Measurements from ENCODE around the gene USP49.

The USP49 gene

GRCh38 chr6:41917528-41917927 is 22.4 kb upstream of the USP49 start:
- DNase-seq (ENCODE audit: low read depth in 1 of 2, low spot score in 1 of 2): no peak
- no peak for TF ChIP-seq JUND (IDR thresholded peaks at IDR 0.05; ENCODE audit: low read depth)
- in situ Hi-C loops (cut with HindIII; ENCODE audit: low pct_unique_long_range_greater_than_20kb, low sequenced_read_pairs): no loop called here

DNA sequence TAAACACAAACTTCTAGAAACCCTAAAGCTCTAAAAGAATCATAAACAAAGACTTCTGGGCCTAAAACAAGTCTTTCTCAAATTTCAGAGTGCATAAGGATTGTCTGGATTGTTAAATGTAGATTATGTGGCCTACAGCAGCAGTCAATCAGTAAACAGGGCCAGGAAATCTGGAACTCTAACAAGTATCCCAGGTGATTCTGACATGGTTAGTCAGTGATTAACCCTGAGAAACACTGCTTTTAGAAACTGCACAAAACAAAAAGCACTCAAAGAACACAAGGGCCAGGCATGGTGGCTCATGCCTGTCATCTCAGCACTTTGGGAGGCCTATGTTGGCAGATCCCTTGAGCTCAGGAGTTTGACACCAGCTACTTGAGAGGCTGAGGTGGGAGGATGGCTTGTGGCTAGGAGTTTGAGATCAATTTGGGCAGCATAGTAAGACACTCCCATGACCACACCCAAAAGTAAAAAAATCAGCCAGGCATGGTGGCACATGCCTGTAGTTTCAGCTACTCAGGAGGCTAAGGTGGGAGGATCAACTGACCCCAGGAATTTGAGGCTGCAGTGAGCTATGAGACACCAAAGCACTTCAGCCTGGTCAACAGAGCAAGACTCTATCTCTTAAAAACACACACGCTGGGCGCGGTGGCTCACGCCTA is 19.8 kb upstream of the USP49 start:
- DNase-seq (ENCODE audit: low read depth in 1 of 2, low spot score in 1 of 2): no peak
- no peak for TF ChIP-seq JUND (IDR thresholded peaks at IDR 0.05; ENCODE audit: low read depth)
- in situ Hi-C loops (cut with HindIII; ENCODE audit: low pct_unique_long_range_greater_than_20kb, low sequenced_read_pairs): no loop called here

DNA sequence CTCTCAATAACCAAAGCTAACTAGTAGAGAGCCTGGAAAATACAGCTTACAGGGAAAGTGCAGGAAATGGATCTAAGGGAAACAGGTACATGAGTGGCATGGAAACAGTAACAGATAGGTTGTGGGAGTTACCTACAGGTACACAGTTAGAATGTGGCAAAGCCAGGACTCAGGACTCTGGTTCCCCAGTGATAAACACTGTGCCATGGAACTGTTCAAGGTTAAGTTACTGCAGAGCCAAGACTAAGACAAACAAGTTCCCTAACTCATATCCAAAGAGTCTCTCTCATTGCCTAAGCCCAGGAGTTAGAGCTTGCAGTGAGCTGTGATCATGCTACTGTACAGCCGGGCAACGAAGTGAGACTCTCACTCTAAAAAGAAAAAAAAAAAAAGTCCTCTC is 19.2 kb upstream of the USP49 start:
- no peak for TF ChIP-seq JUND (IDR thresholded peaks at IDR 0.05; ENCODE audit: low read depth)
- in situ Hi-C loops (cut with HindIII; ENCODE audit: low pct_unique_long_range_greater_than_20kb, low sequenced_read_pairs): no loop called here
- DNase-seq (ENCODE audit: low read depth in 1 of 2, low spot score in 1 of 2): no peak

GRCh38 chr6:41909727-41910126 is 14.6 kb upstream of the USP49 start:
- no peak for TF ChIP-seq JUND (IDR thresholded peaks at IDR 0.05; ENCODE audit: low read depth)
- in situ Hi-C loops (cut with HindIII; ENCODE audit: low pct_unique_long_range_greater_than_20kb, low sequenced_read_pairs): no loop called here
- DNase-seq (ENCODE audit: low read depth in 1 of 2, low spot score in 1 of 2): no peak

DNA sequence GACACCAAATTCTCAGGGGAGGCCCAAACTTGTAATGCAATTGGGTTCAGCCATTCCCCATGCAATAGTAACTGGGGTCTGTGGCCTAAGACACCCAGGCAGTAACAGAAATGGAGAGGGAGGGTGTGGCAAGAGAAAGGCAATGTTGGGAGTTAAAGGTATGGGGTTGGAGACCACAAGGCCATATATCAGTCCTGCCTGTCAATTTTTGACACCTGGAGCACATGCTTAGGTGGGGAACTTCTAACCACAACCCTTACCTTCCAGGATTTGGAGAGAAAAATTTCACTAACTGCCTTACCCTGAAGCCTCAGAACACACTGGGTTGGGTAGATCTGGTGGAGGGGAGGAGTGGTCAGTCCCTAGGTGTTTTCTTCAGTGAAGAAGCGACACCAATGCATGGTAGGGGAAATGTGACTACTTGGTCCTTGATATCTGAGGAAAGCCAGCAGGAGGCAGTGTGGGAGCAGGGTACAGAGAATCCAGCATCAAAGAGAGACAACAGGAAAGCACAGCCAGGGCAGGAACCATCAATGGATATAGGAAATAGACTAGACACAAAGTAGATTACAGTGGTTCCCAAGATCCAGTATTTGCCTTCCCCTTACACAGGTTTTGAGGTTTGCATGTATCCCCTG is 6.8 kb upstream of the USP49 start:
- no peak for DNase-seq (ENCODE audit: low read depth in 1 of 2, low spot score in 1 of 2)
- no peak for TF ChIP-seq JUND (IDR thresholded peaks at IDR 0.05; ENCODE audit: low read depth)
- in situ Hi-C loops (cut with HindIII; ENCODE audit: low pct_unique_long_range_greater_than_20kb, low sequenced_read_pairs): no loop called here

DNA sequence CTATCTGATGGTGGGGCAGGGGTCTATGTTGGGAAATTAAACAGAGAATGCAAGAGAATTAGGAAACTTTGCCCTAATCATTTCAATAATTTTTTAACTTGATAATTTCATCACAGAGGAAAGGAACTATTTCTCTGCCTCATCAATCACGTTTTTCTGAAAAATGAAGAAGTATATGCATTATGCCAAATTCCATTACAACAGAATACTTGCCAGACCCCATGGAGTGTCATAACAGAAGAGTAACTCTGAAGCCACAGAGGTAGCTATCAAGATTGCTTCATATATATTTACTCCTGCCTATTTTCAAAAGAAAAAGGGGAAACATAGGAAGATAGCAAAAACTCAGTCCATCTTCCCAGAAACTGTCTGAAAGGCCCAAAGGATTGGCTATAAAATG is 5.7 kb upstream of the USP49 start:
- in situ Hi-C loops (cut with HindIII; ENCODE audit: low pct_unique_long_range_greater_than_20kb, low sequenced_read_pairs): no loop called here
- DNase-seq (ENCODE audit: low read depth in 1 of 2, low spot score in 1 of 2): no peak
- no peak for TF ChIP-seq JUND (IDR thresholded peaks at IDR 0.05; ENCODE audit: low read depth)

GRCh38 chr6:41896281-41896680 is 1.1 kb upstream of the USP49 start:
- no peak for TF ChIP-seq JUND (IDR thresholded peaks at IDR 0.05; ENCODE audit: low read depth)
- no peak for DNase-seq (ENCODE audit: low read depth in 1 of 2, low spot score in 1 of 2)
- in situ Hi-C loops (cut with HindIII; ENCODE audit: low pct_unique_long_range_greater_than_20kb, low sequenced_read_pairs): no loop called here

DNA sequence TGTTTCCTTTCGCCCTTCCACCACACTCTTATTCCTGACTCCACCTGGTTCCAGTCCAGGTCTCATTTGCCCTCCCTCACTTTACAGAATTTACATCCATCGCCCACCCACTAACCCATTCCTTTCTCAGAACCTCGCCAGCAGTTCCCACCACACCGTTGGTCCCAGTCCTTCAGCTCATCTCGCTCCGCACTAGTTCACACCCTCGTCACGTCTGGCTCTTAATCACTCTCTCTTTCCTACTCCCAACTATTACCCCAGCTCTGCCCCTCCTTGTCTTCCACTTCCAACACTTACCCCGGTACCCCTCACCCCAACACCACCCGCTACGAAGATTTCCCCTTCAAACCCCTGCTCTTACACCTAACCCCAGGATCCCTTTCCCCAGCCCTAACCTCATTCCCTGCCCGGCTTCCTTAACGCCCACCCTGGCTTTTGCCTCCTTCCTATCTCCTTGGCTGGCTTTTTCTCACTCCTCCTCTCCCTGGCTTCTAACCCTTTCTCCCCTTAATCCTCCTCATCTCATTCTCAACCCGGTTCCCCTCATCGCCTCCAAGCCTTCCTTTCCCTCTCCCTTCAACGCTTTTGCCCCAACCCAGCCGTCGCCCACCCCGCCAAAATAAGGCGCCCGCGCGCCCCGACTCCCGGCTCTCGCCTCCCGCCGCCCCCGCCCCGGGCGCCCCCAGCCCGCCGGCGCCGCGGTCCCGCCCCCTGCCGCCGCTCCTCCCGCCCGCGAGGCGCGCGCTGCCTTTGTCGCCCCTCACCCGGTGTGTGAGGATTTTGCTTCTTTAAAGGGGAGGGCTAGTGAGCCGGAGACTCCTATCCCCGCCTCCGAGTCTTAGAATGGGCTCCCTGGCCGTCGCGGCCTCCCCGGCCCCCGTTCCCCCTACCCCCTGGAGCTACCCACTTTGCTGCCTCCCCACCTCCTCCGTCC is 542 bp downstream of the USP49 start:
- in situ Hi-C loops (cut with HindIII; ENCODE audit: low pct_unique_long_range_greater_than_20kb, low sequenced_read_pairs): no loop called here
- no peak for TF ChIP-seq JUND (IDR thresholded peaks at IDR 0.05; ENCODE audit: low read depth)
- no peak for DNase-seq (ENCODE audit: low read depth in 1 of 2, low spot score in 1 of 2)

DNA sequence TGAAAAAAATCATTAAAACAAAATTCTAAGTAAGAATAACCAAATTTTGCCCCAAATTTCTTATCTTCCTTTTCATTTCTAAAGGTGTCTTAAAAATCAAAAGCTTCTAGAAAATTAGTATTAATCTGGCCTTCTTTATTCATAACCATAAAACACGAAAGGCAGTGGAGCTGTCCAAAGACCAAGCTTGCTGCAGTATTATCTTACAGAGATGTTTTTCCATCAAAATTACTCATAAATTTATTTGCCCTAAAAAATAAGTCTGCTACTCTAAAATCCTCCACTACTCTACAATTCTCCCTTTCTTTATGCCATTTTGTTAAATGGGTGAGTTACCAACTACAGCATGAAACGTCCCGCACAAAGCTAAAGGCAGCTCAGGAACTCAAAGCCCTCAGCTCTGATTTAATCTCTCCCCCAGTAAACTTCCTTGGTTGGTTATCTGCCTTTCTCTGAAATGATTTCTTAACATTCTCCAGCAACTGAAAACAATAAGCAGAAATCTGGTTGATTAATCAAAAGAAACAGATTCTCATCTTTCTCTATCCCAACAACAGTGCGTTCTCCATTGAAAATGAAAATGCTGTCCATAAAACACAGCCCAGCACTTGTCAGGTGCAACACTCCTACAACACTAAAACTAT is 2.1 kb downstream of the USP49 start:
- DNase-seq (ENCODE audit: low read depth in 1 of 2, low spot score in 1 of 2): no peak
- TF ChIP-seq JUND (IDR thresholded peaks at IDR 0.05; ENCODE audit: low read depth): no peak
- in situ Hi-C loops (cut with HindIII; ENCODE audit: low pct_unique_long_range_greater_than_20kb, low sequenced_read_pairs): no loop called here

- TF ChIP-seq JUND (IDR thresholded peaks at IDR 0.05; ENCODE audit: low read depth): no peak
- in situ Hi-C loops (cut with HindIII; ENCODE audit: low pct_unique_long_range_greater_than_20kb, low sequenced_read_pairs): no loop called here
- no peak for DNase-seq (ENCODE audit: low read depth in 1 of 2, low spot score in 1 of 2)
These were observed 7.8 kb downstream of the USP49 start for GRCh38 chr6:41887331-41887751.

DNA sequence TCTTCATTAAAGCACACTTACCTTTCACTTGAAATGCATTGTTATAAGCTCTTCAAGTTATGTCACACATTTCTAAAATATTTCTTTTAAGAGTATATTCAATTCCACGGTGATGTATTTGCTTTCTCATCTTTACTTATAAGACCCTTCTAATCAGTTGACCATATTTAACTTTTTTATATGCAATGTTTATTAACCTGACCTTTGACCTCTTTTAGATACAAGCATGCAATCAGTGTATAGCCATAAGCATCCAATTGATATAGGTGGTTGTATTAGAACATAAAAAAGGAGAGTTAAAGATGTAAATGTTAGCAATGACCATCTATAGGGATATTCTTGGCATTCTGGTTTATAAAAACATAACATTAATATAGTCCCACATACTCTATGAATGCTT is 9.2 kb downstream of the USP49 start:
- in situ Hi-C loops (cut with HindIII; ENCODE audit: low pct_unique_long_range_greater_than_20kb, low sequenced_read_pairs): no loop called here
- no peak for TF ChIP-seq JUND (IDR thresholded peaks at IDR 0.05; ENCODE audit: low read depth)
- no peak for DNase-seq (ENCODE audit: low read depth in 1 of 2, low spot score in 1 of 2)

DNA sequence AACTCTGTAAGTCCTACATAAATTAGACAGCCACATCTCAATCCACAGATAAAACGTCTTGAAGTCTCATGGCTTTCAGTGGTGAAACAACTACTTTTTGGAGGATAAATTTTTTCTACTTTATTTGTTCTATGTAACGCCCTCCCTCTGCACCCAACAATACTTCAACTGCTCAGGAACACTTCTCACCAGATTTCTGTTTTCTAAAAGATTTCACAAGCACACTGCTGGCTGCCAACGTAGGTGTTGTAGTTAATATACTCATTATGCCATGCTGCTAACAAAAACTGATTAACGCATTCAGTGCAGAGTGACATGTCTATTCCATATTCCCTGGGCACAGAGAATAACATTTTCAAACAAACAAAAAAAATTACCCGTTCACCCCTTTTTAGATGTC is 10.2 kb downstream of the USP49 start:
- no peak for DNase-seq (ENCODE audit: low read depth in 1 of 2, low spot score in 1 of 2)
- no peak for TF ChIP-seq JUND (IDR thresholded peaks at IDR 0.05; ENCODE audit: low read depth)
- in situ Hi-C loops (cut with HindIII; ENCODE audit: low pct_unique_long_range_greater_than_20kb, low sequenced_read_pairs): no loop called here
